Effector memory CD8-positive, alpha-beta T cell (primary cell): ENCODE measurements around the gene ARHGAP27.
"Not testable (repeated sequence)": the region's sequence is repeated elsewhere in the genome, so short reads cannot be mapped to it uniquely, and the experiment has no call there.

Source experiments
- ATAC-seq: fragments of 150-1000 bp; cut with Tn5 transposase; replicated peaks from 2 replicates; pipeline ENCODE4 v1.10.0; 2021; ENCODE audit warnings: mild to moderate bottlenecking, moderate library complexity
- DNase-seq, 3 experiments: peaks; one replicate each; pipeline ENCODE4 v3.0.0; 2021
- H3K27ac Mint-ChIP-seq, 2 donors: one replicate each; pipeline ENCODE4 v1.8.0; 2022; ENCODE audit warnings: mild to moderate bottlenecking in 2 of 2, mixed read lengths in 2 of 2, moderate library complexity in 2 of 2
- H3K27me3 Mint-ChIP-seq, 2 donors: one replicate each; pipeline ENCODE4 v1.8.0; 2022; ENCODE audit warnings: mixed read lengths in 2 of 2
- H3K36me3 Mint-ChIP-seq: one replicate; pipeline ENCODE4 v1.8.0; 2022; ENCODE audit warnings: mild to moderate bottlenecking, moderate library complexity, mixed read lengths; ENCODE audit not compliant: insufficient read depth
- H3K4me1 Mint-ChIP-seq, 2 donors: one replicate each; pipeline ENCODE4 v1.8.0; 2022; ENCODE audit warnings: low read depth in 2 of 2, mixed read lengths in 2 of 2
- H3K4me3 Mint-ChIP-seq, 2 donors: one replicate each; pipeline ENCODE4 v1.8.0; 2022; ENCODE audit warnings: mild to moderate bottlenecking in 2 of 2, mixed read lengths in 2 of 2, moderate library complexity in 2 of 2
- H3K9me3 Mint-ChIP-seq, 2 donors: one replicate each; pipeline ENCODE4 v1.8.0; 2022; ENCODE audit warnings: mixed read lengths in 2 of 2

ARHGAP27 gene

GRCh38 chr17:45452329-45453224, 19.9 kb upstream of the ARHGAP27 start:
- not testable (repeated sequence) for H3K4me3 Mint-ChIP-seq, DNase-seq, H3K27me3 Mint-ChIP-seq, H3K9me3 Mint-ChIP-seq
- peaks cover 40% of the 10 kb centered on the region for H3K36me3 Mint-ChIP-seq
- H3K4me1 Mint-ChIP-seq = peaks cover 7 to 14% of the 10 kb centered on the region in 2 donors
- H3K27ac Mint-ChIP-seq = peak overlapping the region in 1 of 2 donors; percentile 82
- ATAC-seq = peak; percentile 23

GRCh38 chr17:45451660-45452059, 19.0 kb upstream of the ARHGAP27 start:
- peak overlapping the region in 1 of 2 donors; percentile 10 for H3K4me3 Mint-ChIP-seq
- peaks cover 7 to 16% of the 10 kb centered on the region in 2 donors for H3K4me1 Mint-ChIP-seq
- DNase-seq, H3K9me3 Mint-ChIP-seq, H3K27me3 Mint-ChIP-seq, H3K27ac Mint-ChIP-seq: not testable (repeated sequence)
- peaks cover 38% of the 10 kb centered on the region for H3K36me3 Mint-ChIP-seq
- ATAC-seq = peak; percentile 95

- H3K27ac Mint-ChIP-seq = no peak overlapping the region
- H3K4me1 Mint-ChIP-seq = peaks cover 9 to 16% of the 10 kb centered on the region in 2 donors
- DNase-seq (no peak), ATAC-seq (no peak)
- no peaks in the 10 kb centered on the region for H3K27me3 Mint-ChIP-seq
- peak overlapping the region in 1 of 2 donors; percentile 56 for H3K4me3 Mint-ChIP-seq
- H3K9me3 Mint-ChIP-seq = no peaks in the 10 kb centered on the region
- peaks cover 33% of the 10 kb centered on the region for H3K36me3 Mint-ChIP-seq
These were observed 18.5 kb upstream of the ARHGAP27 start for GRCh38 chr17:45451131-45451530.

- Mint-ChIP-seq H3K36me3 (peaks cover 33% of the 10 kb centered on the region), H3K4me1 (peaks cover 13 to 23% of the 10 kb centered on the region in 2 donors), H3K27ac (peak overlapping the region in 1 of 2 donors; percentile 87)
- not testable (repeated sequence) for ATAC-seq, H3K27me3 Mint-ChIP-seq, DNase-seq, H3K4me3 Mint-ChIP-seq, H3K9me3 Mint-ChIP-seq
These were observed 17.1 kb upstream of the ARHGAP27 start for GRCh38 chr17:45449708-45450329.

- Mint-ChIP-seq H3K27ac (peak overlapping the region in 1 of 2 donors; percentile 87), H3K36me3 (peaks cover 34% of the 10 kb centered on the region), H3K4me1 (peaks cover 13 to 23% of the 10 kb centered on the region in 2 donors)
- not testable (repeated sequence) for H3K9me3 Mint-ChIP-seq, ATAC-seq, H3K27me3 Mint-ChIP-seq, DNase-seq, H3K4me3 Mint-ChIP-seq
These were observed 16.6 kb upstream of the ARHGAP27 start for GRCh38 chr17:45449260-45449659.

GRCh38 chr17:45448483-45448882, 15.8 kb upstream of the ARHGAP27 start:
- Mint-ChIP-seq H3K36me3 (peaks cover 31% of the 10 kb centered on the region), H3K4me1 (peaks cover 13 to 23% of the 10 kb centered on the region in 2 donors), H3K27ac (peak overlapping the region in 1 of 2 donors; percentile 24)
- not testable (repeated sequence) for DNase-seq, H3K27me3 Mint-ChIP-seq, ATAC-seq, H3K4me3 Mint-ChIP-seq, H3K9me3 Mint-ChIP-seq

GRCh38 chr17:45448066-45448465, 15.4 kb upstream of the ARHGAP27 start:
- not testable (repeated sequence) for H3K4me3 Mint-ChIP-seq, ATAC-seq, H3K9me3 Mint-ChIP-seq, DNase-seq, H3K27me3 Mint-ChIP-seq
- H3K27ac Mint-ChIP-seq = peak overlapping the region in 1 of 2 donors; percentile 24
- peaks cover 27% of the 10 kb centered on the region for H3K36me3 Mint-ChIP-seq
- H3K4me1 Mint-ChIP-seq = peaks cover 13 to 23% of the 10 kb centered on the region in 2 donors

- H3K4me3 Mint-ChIP-seq = peak overlapping the region in 1 of 2 donors; percentile 5
- peaks cover 13 to 21% of the 10 kb centered on the region in 2 donors for H3K4me1 Mint-ChIP-seq
- H3K27ac Mint-ChIP-seq = peak overlapping the region in 1 of 2 donors; percentile 24
- not testable (repeated sequence) for DNase-seq, ATAC-seq, H3K9me3 Mint-ChIP-seq, H3K27me3 Mint-ChIP-seq
- peaks cover 23% of the 10 kb centered on the region for H3K36me3 Mint-ChIP-seq
These were observed 15.0 kb upstream of the ARHGAP27 start for GRCh38 chr17:45447650-45448049.

- peaks cover 25% of the 10 kb centered on the region for H3K36me3 Mint-ChIP-seq
- peak overlapping the region in 1 of 2 donors; percentile 5 for H3K4me3 Mint-ChIP-seq
- H3K27me3 Mint-ChIP-seq, DNase-seq, ATAC-seq, H3K9me3 Mint-ChIP-seq: not testable (repeated sequence)
- H3K27ac Mint-ChIP-seq = peak overlapping the region in 1 of 2 donors; percentile 24
- peaks cover 13 to 21% of the 10 kb centered on the region in 2 donors for H3K4me1 Mint-ChIP-seq
These were observed 14.4 kb upstream of the ARHGAP27 start for GRCh38 chr17:45446872-45447625.

- H3K27me3 Mint-ChIP-seq, H3K9me3 Mint-ChIP-seq, DNase-seq: not testable (repeated sequence)
- peak; percentile 95 for ATAC-seq
- H3K4me1 Mint-ChIP-seq = peaks cover 13 to 20% of the 10 kb centered on the region in 2 donors
- peak overlapping the region; percentile 58 to 67 for H3K4me3 Mint-ChIP-seq
- peak overlapping the region; percentile 79 to 92 for H3K27ac Mint-ChIP-seq
- peaks cover 25% of the 10 kb centered on the region for H3K36me3 Mint-ChIP-seq
These were observed 13.5 kb upstream of the ARHGAP27 start for GRCh38 chr17:45445901-45446743.

- H3K36me3 Mint-ChIP-seq = peaks cover 26% of the 10 kb centered on the region
- peaks cover 11 to 15% of the 10 kb centered on the region in 2 donors for H3K4me1 Mint-ChIP-seq
- H3K4me3 Mint-ChIP-seq = peak overlapping the region in 1 of 2 donors; percentile 67
- not testable (repeated sequence) for ATAC-seq, DNase-seq, H3K27me3 Mint-ChIP-seq, H3K9me3 Mint-ChIP-seq
- H3K27ac Mint-ChIP-seq = peak overlapping the region; percentile 66 to 92
These were observed 12.5 kb upstream of the ARHGAP27 start for GRCh38 chr17:45444856-45445820.
